ENCODE results near the gene RPS6KA1. TPM values are rescaled to one million over a fixed set of nuclear protein-coding genes. Genes with fewer than 3 reads are reported as not detected.

The RPS6KA1 gene
- total and polyA plus RNA-seq, 2 donors (not counting 1 experiment from before 2014, with no cell fraction given) = 0.64 to 1.7 TPM

- H2AFZ ChIP-seq (ENCODE audit: low read length) = no peak overlapping the region
- no peaks in the 10 kb centered on the region for H3K4me1 ChIP-seq (ENCODE audit: control insufficient read depth, extremely low read depth, insufficient read depth, low read length)
- H3K4me2 ChIP-seq (ENCODE audit: extremely low read depth, insufficient read depth, low read length) = no peak overlapping the region
- no peak overlapping the region for H3K4me3 ChIP-seq (replicated peaks in 1 of 4; ENCODE audit: control extremely low read depth in 1 of 4, insufficient read depth in 1 of 4, low read depth in 3 of 4, low read length in 4 of 4)
- TF ChIP-seq EZH2 (IDR thresholded peaks at IDR 0.05; ENCODE audit: low read length, missing control alignments) = no peak
- TF ChIP-seq, protein P1, sequence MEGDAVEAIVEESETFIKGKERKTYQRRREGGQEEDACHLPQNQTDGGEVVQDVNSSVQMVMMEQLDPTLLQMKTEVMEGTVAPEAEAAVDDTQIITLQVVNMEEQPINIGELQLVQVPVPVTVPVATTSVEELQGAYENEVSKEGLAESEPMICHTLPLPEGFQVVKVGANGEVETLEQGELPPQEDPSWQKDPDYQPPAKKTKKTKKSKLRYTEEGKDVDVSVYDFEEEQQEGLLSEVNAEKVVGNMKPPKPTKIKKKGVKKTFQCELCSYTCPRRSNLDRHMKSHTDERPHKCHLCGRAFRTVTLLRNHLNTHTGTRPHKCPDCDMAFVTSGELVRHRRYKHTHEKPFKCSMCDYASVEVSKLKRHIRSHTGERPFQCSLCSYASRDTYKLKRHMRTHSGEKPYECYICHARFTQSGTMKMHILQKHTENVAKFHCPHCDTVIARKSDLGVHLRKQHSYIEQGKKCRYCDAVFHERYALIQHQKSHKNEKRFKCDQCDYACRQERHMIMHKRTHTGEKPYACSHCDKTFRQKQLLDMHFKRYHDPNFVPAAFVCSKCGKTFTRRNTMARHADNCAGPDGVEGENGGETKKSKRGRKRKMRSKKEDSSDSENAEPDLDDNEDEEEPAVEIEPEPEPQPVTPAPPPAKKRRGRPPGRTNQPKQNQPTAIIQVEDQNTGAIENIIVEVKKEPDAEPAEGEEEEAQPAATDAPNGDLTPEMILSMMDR (conservative IDR thresholded peaks at IDR 0.05 in 1 of 2, IDR thresholded peaks at IDR 0.05 in 1 of 2; ENCODE audit: low read depth in 1 of 2, low read length in 2 of 2) = no peak
- no peaks in the 10 kb centered on the region for H3K79me2 ChIP-seq (ENCODE audit: control insufficient read depth, insufficient read depth, low read length)
- no peak overlapping the region for H3K9ac ChIP-seq (ENCODE audit: insufficient read depth, low read length)
- no peak for DNase-seq (ENCODE audit: low read depth in 2 of 2)
- H3K27me3 ChIP-seq (ENCODE audit: control insufficient read depth, insufficient read depth, low read length) = no peaks in the 10 kb centered on the region
- no peaks in the 10 kb centered on the region for H4K20me1 ChIP-seq (ENCODE audit: control insufficient read depth, extremely low read depth, insufficient read depth, low read length)
- H3K36me3 ChIP-seq (ENCODE audit: control insufficient read depth, insufficient read depth, low read length) = no peaks in the 10 kb centered on the region
- H3K27ac ChIP-seq (ENCODE audit: insufficient read depth, low read length) = no peak overlapping the region
- H3K9me3 ChIP-seq (ENCODE audit: control insufficient read depth, insufficient read depth, low read depth, low read length) = no peaks in the 10 kb centered on the region
Measured at GRCh38 chr1:26536521-26536920, 7.0 kb downstream of the RPS6KA1 start.

DNA sequence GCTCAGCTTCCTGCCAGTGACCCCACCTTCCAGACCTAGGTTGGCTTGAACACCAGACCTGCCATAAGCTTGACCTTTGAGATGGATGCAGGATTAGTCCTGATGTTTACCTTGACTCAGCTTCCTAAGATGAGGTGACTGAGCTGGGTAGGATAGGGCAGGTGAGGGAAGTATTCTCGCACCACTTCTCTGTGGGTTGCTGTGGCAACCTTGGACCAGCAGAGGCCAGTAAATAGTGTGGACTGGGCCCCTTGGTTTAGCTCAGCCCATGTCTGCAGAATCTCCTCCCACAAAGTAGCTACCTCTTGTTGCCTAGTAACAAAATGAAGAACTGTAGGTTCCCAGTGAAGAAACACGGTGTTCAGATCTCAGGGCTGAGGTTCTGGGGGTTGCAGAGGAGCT, 8.4 kb downstream of the RPS6KA1 start:
- DNase-seq (ENCODE audit: low read depth in 2 of 2) = peak; percentile 28 to 32
- Histone ChIP-seq H3K79me2 (ENCODE audit: control insufficient read depth, insufficient read depth, low read length) (no peaks in the 10 kb centered on the region), H3K4me3 (replicated peaks in 1 of 4; ENCODE audit: control extremely low read depth in 1 of 4, insufficient read depth in 1 of 4, low read depth in 3 of 4, low read length in 4 of 4) (no peak overlapping the region), H3K9ac (ENCODE audit: insufficient read depth, low read length) (no peak overlapping the region), H2AFZ (ENCODE audit: low read length) (no peak overlapping the region), H3K27me3 (ENCODE audit: control insufficient read depth, insufficient read depth, low read length) (no peaks in the 10 kb centered on the region), H3K27ac (ENCODE audit: insufficient read depth, low read length) (no peak overlapping the region), H3K36me3 (ENCODE audit: control insufficient read depth, insufficient read depth, low read length) (no peaks in the 10 kb centered on the region), H3K4me1 (ENCODE audit: control insufficient read depth, extremely low read depth, insufficient read depth, low read length) (no peaks in the 10 kb centered on the region), H3K4me2 (ENCODE audit: extremely low read depth, insufficient read depth, low read length) (no peak overlapping the region), H3K9me3 (ENCODE audit: control insufficient read depth, insufficient read depth, low read depth, low read length) (no peaks in the 10 kb centered on the region), H4K20me1 (ENCODE audit: control insufficient read depth, extremely low read depth, insufficient read depth, low read length) (no peaks in the 10 kb centered on the region)
- no peak for TF ChIP-seq EZH2 (IDR thresholded peaks at IDR 0.05; ENCODE audit: low read length, missing control alignments)
- TF ChIP-seq, protein P1 (conservative IDR thresholded peaks at IDR 0.05 in 1 of 2, IDR thresholded peaks at IDR 0.05 in 1 of 2; ENCODE audit: low read depth in 1 of 2, low read length in 2 of 2) = peak; percentile 33 to 46

DNA sequence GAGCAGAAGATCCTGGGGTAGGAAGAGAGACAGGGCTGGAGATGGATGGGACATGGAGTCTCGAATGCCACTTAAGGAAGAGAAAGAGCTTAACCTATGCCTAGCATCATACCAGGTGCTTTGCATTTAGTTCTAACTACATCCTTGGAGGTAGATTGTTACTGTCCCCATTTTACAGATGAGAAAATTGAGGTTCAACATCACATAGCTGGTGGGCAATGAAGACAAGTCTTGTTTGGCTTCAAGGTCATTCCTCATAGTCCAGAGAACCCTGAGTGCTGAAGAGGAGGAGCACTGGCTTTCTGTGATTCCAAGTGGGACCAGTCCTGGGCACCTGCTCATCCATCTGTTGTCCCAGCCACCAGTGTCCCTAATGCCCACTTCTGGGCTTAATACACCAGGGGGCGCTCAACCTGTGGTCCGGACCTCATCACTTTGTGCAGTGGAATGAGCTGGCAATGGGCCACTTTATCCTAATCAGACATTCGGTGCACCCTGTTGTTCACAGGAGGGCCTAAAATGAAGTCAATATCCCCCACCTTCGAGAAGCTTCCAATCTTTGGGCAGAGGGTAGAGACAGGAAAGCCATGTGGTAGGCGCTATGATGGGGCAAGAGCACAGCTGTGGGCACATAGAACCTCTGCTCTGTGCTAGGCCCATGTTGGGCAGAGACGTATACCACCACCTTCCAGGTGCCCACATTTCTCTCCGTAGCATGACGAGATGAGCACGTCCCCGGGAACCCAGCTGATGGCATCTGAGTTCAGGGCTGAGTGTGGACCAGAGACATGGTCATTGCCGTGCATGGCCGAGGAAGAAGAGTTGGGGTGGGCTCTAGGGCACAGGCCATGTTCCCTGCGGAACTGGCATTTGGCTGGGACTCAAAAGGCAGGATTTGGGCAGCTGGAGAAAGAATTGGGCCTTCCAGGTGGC, 9.2 kb downstream of the RPS6KA1 start:
- no peaks in the 10 kb centered on the region for H3K36me3 ChIP-seq (ENCODE audit: control insufficient read depth, insufficient read depth, low read length)
- H3K4me3 ChIP-seq (replicated peaks in 1 of 4; ENCODE audit: control extremely low read depth in 1 of 4, insufficient read depth in 1 of 4, low read depth in 3 of 4, low read length in 4 of 4) = no peak overlapping the region
- H3K9ac ChIP-seq (ENCODE audit: insufficient read depth, low read length) = no peak overlapping the region
- no peaks in the 10 kb centered on the region for H3K4me1 ChIP-seq (ENCODE audit: control insufficient read depth, extremely low read depth, insufficient read depth, low read length)
- no peaks in the 10 kb centered on the region for H3K9me3 ChIP-seq (ENCODE audit: control insufficient read depth, insufficient read depth, low read depth, low read length)
- H4K20me1 ChIP-seq (ENCODE audit: control insufficient read depth, extremely low read depth, insufficient read depth, low read length) = no peaks in the 10 kb centered on the region
- DNase-seq (ENCODE audit: low read depth in 2 of 2) = peak; percentile 17 to 32
- H2AFZ ChIP-seq (ENCODE audit: low read length) = no peak overlapping the region
- TF ChIP-seq, protein P1 (conservative IDR thresholded peaks at IDR 0.05 in 1 of 2, IDR thresholded peaks at IDR 0.05 in 1 of 2; ENCODE audit: low read depth in 1 of 2, low read length in 2 of 2) = peak; percentile 44 to 50
- TF ChIP-seq EZH2 (IDR thresholded peaks at IDR 0.05; ENCODE audit: low read length, missing control alignments) = no peak
- H3K27ac ChIP-seq (ENCODE audit: insufficient read depth, low read length) = no peak overlapping the region
- no peak overlapping the region for H3K4me2 ChIP-seq (ENCODE audit: extremely low read depth, insufficient read depth, low read length)
- H3K27me3 ChIP-seq (ENCODE audit: control insufficient read depth, insufficient read depth, low read length) = no peaks in the 10 kb centered on the region
- no peaks in the 10 kb centered on the region for H3K79me2 ChIP-seq (ENCODE audit: control insufficient read depth, insufficient read depth, low read length)
